ENCODE results near the gene CDC123.
"Not testable (repeated sequence)": the region's sequence is repeated elsewhere in the genome, so short reads cannot be mapped to it uniquely, and the experiment has no call there.

CDC123 gene

GRCh38 chr10:12193193-12193592 is 2.8 kb upstream of the CDC123 start:
- no peak for DNase-seq

GRCh38 chr10:12194752-12195271 is 1.2 kb upstream of the CDC123 start:
- DNase-seq, result peak; percentile 73

DNA sequence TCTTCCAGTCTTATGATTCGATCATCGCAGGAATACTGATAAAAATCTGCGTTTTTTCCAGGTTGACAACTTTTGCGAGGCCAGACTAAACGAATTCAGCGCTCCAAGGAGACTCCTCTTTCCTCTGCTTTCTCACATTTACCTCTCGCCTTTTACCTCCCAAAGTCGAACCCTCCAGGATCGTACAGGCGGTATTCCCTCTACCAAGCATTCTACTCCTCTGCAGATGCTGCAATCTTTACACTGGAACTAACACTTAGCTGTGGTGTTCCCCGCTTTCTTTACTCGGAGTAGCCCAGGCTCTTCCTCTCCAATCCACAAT is 746 bp upstream of the CDC123 start:
- DNase-seq, result no peak

- no peak for DNase-seq
Observed at GRCh38 chr10:12196531-12197211, 683 bp downstream of the CDC123 start.

- DNase-seq, result no peak
Observed at GRCh38 chr10:12198156-12198555, 2.2 kb downstream of the CDC123 start.

DNA sequence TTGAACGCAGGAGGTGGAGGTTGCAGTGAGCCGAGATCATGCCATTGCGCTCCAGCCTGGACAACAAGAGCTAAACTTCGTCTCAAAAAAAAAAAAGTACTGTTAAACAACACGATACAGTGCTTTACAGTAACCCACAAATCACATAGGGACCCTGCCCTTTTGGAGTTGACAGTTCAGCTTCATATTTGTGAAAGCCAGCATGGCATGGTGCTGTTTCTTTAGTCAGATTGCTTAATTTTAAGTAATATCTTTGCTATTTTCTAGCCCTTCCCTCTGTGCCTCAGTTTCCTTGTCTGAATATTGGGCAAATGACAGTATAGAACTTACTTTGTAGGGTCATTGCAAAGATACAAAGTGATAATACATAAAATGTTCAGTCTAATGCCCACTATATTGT is 4.9 kb downstream of the CDC123 start:
- DNase-seq, result no peak

GRCh38 chr10:12201543-12201942 is 5.6 kb downstream of the CDC123 start:
- DNase-seq, result no peak

GRCh38 chr10:12202226-12202625 is 6.2 kb downstream of the CDC123 start:
- no peak for DNase-seq

DNA sequence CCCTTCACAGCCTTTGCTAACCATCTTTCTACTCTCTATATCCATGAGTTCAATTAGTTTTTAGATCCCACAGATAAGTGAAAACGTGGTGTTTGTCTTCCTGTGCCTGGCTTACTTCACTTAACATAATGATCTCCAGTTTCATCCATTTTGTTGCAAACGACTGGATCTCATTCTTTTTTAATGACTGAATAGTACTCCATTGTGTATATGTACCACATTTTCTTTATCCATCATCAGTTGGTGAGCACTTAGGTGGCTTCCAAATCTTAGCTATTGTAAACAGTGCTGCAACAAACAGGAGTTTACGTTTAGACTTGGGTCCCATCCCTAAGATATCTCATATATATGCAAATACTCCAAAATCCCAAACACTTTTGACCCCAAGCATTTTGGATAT is 9.1 kb downstream of the CDC123 start:
- DNase-seq, result no peak

DNA sequence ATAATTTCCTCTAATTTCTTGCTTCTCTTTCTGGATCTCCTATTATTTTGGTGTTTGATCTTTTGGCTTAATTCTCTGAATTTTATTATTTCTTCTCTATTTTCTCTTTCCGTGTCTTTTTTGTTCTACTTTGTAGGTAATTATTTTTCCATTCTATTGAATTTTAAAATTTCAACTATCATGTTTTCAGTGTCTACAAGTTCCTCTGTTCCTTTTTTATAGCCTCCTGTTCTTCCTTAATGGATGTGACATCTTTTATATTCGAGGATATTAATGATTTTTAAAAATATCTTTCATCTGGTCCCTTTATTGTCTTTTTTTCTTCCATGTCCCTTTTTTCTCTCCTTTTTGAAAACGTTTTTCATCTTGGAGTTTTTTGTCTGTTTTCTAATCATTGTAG is 11.1 kb downstream of the CDC123 start:
- DNase-seq, result no peak

DNA sequence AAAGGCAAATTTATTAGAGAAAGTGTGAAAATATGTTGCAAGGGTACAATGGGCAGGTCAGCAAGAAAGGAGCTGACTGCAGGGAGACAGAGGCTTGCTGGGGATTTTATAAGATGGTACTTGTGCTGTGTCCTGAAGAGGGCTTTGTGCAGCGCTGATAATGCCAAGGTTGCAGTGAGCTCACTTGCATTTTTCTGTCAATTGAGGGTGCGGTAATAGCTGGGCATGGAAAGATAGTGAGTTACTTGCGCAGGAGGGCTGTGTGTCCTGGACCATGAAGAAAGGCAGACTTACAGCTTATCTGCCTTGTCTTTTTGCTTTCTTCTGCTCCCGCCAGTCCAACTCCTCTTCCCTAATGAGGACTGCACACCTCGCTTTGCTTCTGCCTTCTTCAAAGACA is 12.5 kb downstream of the CDC123 start:
- no peak for DNase-seq

DNA sequence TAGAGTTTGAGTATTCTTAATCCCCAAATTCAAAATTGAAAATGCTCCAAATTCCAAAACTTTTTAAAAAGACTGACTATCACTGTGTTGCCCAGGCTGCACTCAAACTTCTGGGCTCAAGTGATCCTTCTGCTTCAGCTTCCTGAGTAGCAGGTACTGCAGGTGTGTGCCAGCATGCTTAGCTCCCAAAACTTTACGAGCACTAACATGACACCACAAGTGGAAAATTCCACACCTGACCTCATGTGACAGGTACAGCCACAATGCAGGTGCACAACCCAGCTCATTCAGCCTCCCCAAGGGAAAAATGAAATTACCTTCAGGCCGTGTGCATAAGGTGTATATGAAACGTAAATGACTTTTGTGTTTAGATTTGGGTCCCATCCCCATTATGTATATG is 16.5 kb downstream of the CDC123 start:
- no peak for DNase-seq

DNA sequence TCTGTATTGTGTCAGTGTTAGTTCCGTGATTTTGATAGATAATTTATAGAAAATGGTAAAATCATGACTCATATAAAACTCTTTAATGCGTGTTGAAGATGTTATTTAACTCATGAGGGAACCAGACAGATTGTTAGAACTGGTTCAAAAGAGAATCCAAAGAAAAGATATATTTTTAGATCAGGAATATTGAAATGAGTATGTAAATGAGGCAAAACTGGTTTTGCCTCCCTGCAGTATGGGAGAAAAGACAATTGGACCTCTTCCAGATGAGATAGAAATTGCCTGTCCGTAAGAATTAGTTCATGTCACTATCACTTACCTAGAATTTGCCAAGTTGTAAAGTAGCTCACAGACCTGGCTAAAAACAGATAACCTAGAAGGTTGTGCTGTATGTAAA is 17.6 kb downstream of the CDC123 start:
- no peak for DNase-seq

- no peak for DNase-seq
Observed at GRCh38 chr10:12214093-12214492, 18.1 kb downstream of the CDC123 start.

DNA sequence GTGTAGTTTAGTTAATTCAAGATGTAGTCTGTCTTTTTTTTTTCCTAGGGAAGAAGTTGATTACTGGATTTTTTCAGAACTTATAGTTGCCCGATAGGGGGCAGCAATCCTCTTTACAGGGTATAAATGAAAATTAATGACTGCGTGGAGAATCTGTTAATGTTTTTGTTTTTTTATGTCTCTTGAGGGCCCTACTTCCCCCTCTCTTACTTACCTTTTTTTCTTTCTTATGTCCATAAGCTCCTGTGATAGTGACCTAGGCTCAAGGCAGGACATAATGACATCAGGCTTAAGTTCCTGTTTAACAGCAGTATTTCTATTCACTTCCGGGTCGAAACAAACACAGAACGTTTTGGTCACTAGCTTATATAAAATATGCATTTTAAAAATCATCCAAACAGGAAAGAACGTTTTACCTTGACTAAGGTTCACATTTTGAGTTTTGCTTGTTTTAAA is 18.8 kb downstream of the CDC123 start:
- no peak for DNase-seq

GRCh38 chr10:12218991-12219390 is 23.0 kb downstream of the CDC123 start:
- no peak for DNase-seq

DNA sequence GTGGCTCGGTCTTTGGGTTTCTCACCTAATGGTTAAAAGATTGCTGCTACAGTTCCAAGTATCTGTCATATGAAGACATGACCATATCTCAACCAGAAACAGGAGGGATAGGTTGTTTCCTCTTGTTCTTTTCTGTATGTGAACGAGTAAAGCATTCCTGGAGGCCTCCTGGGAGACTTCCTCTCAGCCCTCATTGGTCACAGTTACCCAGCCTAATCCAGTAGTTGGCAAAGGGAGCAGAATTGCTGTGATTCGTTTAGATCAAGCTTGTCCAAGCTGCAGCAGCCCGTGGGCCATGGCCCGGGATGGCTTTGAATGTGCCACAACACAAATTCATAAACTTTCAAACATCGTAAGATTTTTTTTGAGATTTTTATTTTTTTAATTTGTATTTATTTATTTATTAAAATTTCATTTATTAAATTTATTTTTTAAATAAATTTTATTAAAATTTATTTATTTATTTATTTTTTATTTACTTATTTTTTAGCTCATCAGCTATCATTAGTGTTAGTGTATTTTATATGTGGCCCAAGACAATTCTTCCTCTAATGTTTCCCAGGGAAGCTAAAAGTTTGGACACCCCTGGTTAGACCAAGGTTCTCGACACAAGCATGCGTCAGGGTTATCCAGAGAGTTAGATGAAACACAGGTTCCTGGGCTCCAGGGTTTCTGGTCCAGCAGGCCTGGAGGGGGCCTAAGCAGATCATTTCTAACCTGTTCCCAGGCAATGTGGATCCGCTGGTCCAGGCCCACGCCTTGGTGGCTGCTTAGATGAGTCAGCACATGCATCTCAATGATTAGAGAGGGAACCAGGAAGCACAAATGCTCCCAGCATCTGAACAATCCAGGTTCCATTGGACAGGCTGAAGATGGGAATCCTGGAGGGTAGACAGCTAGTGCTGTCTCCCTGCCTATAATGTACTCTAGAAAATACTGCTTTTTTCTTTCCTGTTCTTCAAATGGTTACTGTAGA is 25.6 kb downstream of the CDC123 start:
- no peak for DNase-seq

GRCh38 chr10:12225444-12225843 is 29.5 kb downstream of the CDC123 start:
- DNase-seq, result no peak

DNA sequence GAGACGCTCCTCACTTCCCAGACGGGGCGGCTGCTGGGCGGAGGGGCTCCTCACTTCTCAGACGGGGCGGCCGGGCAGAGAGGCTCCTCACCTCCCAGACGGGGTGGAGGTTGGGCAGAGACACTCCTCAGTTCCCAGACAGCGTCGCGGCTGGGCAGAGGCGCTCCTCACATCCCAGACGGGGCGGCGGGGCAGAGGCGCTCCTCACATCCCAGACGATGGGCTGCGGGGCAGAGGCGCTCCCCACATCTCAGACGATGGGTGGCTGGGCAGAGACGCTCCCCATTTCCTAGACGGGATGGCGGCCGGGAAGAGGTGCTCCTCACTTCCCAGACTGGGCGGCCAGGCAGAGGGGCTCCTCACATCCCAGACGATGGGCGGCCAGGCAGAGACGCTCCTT is 30.4 kb downstream of the CDC123 start:
- DNase-seq, result not testable (repeated sequence)

DNA sequence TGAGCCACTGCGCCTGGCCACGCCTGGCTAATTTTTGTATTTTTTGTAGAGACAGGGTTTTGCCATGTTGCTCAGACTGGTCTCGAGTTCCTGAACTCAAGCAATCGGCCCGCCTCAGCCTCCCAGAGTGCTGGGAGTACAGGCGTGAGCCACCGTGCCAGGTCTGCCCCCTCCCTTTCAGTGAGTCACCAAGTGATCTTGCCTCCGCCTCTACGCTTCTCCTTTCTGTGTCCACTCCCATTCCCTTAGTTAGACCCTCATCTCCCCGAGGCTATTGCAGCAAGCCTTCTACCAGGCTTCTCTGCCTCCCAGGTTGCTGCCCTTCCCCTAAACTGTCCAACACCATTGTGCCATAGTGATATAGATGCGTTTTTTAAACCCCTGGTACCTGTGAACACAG is 32.9 kb downstream of the CDC123 start:
- no peak for DNase-seq

- not testable (repeated sequence) for DNase-seq
Observed at GRCh38 chr10:12234687-12235086, 38.7 kb downstream of the CDC123 start.

- no peak for DNase-seq
Observed at GRCh38 chr10:12235116-12235694, 39.2 kb downstream of the CDC123 start.

DNA sequence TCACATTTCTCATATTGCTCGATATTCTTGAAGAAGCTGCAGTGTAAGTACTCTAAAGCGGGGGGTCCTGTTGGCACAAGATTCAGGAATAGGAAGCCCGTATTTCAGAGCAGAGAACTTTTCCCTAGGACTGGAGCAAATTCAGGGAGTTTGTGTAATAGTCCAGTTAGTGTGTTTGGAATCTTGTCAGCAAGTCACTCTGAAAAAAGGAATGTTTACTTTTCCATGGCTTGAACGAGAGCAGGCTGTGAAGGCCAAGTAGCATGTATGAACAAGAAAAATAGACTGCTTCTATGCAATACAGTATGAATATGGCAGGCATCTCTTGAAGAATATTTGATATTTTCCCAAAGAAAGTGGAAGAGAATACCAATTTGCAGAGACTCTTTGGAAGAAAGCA is 39.8 kb downstream of the CDC123 start:
- no peak for DNase-seq

All from activated CD8-positive, alpha-beta memory T cell treated with anti-CD3 and anti-CD28 coated beads for 24 hours (primary cell).